IPS-15b (cell line): ENCODE data around the gene GADD45G.

Experiments
- H3K27me3 ChIP-seq: one replicate; pipeline ENCODE4 v1.6.1; 2013; ENCODE audit warnings: low read length; ENCODE audit not compliant: control insufficient read depth, insufficient read depth
- H3K36me3 ChIP-seq: one replicate; pipeline ENCODE4 v1.6.1; 2013; ENCODE audit warnings: low read length; ENCODE audit not compliant: control insufficient read depth, insufficient read depth
- H3K4me1 ChIP-seq: one replicate; pipeline ENCODE4 v1.6.1; 2013; ENCODE audit warnings: mild to moderate bottlenecking, low read length; ENCODE audit not compliant: control insufficient read depth, insufficient read depth
- H3K4me3 ChIP-seq: one replicate; pipeline ENCODE4 v1.5.1; 2013; ENCODE audit warnings: low read depth, low read length
- H3K9ac ChIP-seq: one replicate; pipeline ENCODE4 v1.6.1; 2013; ENCODE audit warnings: low read depth, mild to moderate bottlenecking, low read length
- H3K9me3 ChIP-seq: one replicate; pipeline ENCODE4 v1.6.1; 2013; ENCODE audit warnings: mild to moderate bottlenecking, low read length; ENCODE audit not compliant: control insufficient read depth, insufficient read depth

GADD45G gene

DNA sequence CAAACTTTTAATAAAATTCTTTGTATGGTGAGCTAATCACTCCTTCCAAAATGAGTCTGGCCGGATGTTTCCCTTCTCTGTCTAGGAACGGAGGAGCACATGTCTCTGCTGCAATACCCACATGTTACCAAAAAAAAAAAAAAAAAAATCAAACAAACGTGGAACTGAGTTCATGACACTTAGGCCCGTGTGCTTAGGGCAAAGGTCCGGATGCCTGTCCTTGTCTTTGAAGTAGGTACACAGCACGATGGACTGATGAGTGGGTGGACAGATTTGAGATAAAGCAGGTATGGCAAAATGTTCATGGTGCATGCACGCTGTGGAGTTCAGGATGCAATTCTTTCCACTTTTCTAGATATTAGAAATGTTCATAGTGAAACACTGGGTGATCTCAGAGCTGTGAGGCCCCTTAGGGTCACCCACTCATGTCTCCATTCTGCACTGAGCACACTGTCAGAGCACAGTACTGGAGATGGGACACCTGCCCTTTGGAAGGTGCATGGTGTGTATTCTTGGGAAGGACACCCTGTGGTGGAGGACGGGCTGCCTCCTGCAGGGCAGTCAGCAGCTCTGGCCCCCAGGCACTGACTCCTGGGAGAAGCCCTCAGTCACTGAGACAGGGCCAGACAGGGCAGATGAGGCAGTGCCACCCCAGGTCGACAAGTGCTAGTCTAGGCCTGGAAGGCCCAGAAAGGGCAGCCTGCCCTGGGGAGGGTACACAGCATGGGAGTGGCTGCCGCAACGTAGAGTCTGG, 43.6 kb downstream of the GADD45G start:
- H3K4me3 ChIP-seq, result no peak overlapping the region
- peaks cover 4% of the 10 kb centered on the region for H3K4me1 ChIP-seq
- no peak overlapping the region for H3K9ac ChIP-seq
- H3K36me3 ChIP-seq, result no peaks in the 10 kb centered on the region
- H3K9me3 ChIP-seq, result no peaks in the 10 kb centered on the region
- no peaks in the 10 kb centered on the region for H3K27me3 ChIP-seq

DNA sequence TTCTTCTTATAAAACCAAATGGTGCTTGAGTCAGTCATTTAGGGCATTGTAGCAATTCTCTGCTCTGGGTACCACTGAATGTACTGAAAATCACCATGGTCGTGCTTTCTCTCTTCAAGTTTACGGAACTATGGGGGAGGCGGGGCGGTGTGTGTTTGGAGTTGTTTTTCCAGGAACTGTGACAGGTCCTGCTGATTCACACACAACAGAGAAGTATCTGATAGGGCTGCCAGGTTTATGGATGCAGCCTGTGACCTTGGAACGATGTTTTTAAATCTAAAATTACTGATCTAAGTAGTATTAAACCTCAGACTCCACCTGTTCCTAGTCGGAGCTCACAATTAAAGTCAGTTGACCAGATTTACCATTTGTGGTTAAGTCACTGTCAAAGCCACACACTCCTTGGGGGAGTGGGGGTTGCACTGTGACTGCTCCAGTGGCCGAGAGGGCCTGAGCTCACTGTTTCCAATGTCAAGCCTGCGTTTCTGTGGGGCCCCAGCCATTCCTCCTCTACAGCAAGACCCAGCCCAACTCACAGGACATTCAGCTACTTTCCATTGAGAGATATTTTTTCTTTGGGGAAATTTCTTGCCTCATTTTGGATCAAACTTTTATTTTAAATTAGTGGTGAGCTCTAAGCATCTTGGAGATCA, 44.4 kb downstream of the GADD45G start:
- Histone ChIP-seq H3K9ac (no peak overlapping the region), H3K9me3 (no peaks in the 10 kb centered on the region), H3K4me1 (peaks cover 6% of the 10 kb centered on the region), H3K4me3 (no peak overlapping the region), H3K36me3 (no peaks in the 10 kb centered on the region), H3K27me3 (no peaks in the 10 kb centered on the region)

DNA sequence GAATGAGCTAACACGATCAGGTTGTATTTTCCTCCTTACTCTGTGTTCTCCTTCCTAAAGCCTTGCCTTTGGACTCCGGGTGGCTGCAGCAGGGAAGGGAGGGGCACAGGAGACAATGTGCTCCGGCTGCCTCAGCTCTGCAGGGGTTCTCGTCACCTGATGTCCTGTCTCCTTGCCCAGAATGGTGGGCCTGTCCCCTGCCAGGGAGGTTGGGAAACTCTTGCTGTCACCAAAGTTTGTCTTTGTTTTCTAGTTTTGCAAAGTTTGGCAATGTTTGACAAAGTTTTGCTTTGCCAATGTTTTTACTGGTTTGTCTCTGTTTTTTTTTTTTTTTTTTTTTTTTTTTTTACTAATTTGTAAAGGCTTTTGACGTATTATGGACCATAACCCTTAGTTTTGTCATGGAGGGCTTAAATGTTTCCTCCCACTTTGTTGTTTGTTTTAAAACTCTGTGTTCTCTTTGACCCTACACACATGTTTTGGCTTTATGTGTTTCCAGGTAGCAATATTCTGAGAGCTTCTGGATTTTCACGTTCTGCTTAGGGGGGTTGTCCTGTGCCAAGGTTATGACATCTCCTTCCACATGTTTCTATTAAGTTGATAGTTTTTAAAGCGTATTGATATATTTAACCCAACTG, 49.3 kb downstream of the GADD45G start:
- Histone ChIP-seq H3K27me3 (peaks cover 9% of the 10 kb centered on the region), H3K9ac (no peak overlapping the region), H3K9me3 (no peaks in the 10 kb centered on the region), H3K4me1 (peaks cover 6% of the 10 kb centered on the region), H3K4me3 (no peak overlapping the region), H3K36me3 (no peaks in the 10 kb centered on the region)

DNA sequence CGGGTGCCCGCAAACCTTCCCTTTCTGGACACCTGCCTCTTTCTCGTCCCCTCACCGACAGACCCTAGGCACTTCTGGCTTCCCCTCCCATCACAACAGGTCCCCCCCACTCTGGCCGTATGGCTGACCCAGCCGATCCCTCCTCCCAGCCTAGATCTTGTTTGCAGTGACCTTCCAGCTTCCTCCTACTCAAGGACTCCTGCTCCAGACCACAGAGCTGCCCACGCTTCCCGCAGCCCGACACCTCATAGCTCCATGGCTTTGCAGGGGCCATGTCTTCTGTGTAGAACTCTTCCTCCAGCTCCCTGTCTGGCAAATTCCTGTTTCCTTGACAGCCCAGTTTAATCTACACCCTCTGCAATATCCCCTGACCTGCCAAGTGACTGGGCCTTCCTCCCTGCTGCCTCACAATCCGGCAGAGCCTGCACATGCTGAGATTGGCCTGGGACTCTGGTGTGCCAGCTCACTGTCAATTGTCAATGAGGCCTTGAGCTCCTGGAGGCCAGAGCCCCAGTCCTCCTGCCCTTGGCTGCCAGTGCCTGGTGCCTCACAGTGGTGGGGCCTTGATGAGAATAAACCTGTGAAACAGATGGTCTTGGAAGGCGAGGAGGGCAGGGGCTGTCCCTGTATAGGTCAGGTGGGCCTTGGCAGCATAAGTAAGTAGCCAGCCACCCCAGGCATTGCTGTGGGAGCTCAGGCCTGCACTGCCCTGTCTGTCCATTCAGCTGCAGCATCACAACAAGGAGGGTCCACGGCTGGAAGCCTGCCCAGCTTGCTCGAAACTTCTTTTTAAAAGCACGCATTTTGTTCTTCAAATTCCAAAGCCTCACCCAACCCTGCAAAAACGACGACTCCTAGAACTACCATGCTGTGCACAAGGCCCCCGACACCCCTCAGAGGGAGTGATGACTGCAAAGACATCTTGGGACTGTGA, 50.5 kb downstream of the GADD45G start:
- Histone ChIP-seq H3K4me3 (no peak overlapping the region), H3K9ac (no peak overlapping the region), H3K9me3 (no peaks in the 10 kb centered on the region), H3K4me1 (peaks cover 6% of the 10 kb centered on the region), H3K36me3 (no peaks in the 10 kb centered on the region), H3K27me3 (peaks cover 9% of the 10 kb centered on the region)
